ENCODE measurements around the gene FRAS1.
"Not testable (repeated sequence)": the region's sequence is repeated elsewhere in the genome, so short reads cannot be mapped to it uniquely, and the experiment has no call there.

FRAS1 gene

DNA sequence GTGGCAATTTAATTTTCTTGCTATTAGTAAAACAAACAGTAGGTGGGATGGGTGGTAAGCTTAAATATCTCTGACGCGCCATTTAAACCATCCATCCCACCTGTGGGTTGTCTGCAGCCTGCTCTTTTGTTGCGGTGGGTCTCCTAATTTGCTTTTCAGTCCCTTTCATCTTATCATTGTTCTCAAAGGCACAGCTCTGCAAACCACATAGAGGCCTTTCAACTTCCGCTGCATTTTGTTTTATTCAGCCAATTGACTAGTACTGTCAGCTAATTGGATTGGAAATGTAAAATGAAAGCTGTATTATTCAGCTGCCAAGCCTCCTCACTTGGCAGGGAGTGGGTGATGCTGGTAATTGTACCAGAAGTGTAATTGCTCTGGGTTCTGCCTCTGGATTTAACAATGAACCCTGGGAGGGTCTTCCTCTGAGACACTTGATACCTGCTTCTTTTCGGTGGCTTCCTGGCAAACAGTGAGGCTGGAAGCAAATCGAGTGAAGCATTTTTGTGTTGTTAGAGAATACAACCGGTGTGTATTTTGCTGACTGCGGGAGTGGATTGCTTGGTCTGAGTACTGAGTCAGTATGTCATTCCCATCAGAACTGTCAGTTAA, 165.6 kb downstream of the FRAS1 start:
- no peak for DNase-seq

DNA sequence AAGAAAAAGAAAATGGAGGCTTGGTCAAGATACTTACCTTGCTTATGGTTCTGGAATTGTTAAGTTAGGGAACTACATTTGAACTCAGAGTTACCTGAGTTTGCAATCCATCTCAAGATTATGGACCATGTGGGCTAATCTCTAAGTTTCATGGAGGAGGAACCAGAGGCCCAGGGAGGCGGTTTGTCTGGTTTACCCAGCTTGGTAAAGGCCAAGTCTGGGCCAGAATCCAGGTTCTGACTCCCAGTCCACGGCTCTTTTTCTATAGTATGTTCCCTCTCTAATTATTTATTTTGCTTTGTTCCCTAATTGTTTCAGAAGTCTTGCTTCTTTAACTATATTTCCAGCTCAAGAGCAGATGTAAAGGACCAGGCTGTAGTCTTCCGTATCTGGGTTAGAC, 168.1 kb downstream of the FRAS1 start:
- DNase-seq: no peak

DNA sequence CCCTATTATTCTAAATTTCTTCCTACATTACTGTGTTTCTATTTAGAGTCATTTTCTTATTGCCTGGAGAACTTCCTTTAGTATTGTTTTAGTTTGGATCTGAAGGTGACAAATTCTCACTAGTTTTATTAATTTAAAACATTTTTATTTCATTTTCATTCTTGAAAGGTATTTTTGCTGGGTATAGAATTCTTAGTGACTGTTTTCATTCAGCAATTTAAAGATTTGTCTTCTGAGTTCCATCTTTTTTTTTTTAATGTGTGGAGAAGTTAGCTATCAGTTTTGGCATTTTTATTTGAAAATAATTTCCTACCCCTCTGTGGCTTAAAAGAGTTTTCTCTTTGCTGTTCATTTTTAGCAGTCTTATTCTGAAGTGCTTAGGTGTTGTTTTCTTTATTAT, 169.2 kb downstream of the FRAS1 start:
- no peak for DNase-seq

DNA sequence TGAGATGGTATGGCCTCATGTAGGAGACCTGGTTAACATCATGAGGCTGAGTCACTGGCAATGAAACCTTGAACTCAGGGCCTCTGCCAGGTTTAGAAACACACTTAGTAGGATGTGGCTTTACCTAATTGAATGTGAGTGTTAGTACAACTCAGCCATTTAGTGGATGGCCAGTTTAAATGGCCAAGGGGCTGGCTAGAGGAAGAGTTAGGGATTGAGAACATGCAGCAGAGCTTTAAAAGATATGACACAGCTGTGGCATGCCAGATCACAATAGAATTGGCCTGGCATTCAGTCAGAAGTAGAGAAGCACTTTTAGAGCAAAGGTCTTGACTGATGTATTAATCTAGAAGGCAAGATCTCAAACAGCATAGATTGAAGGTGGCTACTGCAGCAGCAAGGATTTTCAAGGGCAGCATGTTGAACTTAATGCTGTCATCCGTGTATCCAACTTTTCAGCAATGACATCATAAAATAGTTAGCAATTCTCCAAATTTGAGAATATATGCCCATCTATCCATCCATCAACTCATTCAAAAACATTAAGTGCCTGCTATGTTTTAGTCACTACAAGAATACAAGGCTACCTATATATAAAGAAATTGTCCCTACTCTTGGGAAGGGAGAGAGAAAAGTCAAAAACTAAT, 170.4 kb downstream of the FRAS1 start:
- DNase-seq: no peak

DNA sequence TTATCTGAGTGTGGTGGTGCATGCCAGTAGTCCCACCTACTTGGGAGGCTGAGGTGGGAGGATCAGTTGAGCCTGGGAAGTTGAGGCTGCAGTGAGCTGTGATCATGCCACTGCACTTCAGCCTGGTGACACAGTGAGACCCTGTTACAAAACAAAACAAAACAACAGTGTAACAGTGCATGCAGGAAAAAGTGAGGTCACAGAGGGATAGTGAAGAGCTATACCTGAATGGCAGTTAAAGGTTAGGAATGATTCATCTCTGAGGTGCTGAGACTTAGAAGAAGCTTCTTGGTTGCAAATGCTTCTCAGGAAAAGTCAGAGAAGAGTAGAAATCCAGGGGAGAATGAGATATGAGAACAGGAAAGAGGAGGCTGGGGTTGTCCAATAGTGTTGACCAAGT, 178.7 kb downstream of the FRAS1 start:
- no peak for DNase-seq

DNA sequence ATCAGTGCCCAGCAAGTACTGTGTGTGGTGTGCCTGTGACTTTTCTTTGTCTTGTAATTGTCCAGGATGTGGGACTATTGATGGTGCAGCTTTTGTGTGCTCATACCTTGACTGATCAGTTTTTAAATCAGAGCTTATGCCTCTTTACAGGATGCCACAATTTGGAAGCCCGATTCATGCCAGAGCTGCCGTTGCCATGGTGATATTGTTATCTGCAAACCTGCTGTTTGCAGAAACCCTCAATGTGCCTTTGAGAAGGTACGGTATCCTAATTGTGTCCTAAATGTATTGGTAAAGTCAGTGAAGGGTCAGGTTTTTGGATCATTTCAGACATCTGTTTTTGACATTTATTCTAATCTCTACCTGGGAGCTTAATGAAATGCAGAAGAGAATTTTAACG, 180.2 kb downstream of the FRAS1 start:
- no peak for DNase-seq

DNA sequence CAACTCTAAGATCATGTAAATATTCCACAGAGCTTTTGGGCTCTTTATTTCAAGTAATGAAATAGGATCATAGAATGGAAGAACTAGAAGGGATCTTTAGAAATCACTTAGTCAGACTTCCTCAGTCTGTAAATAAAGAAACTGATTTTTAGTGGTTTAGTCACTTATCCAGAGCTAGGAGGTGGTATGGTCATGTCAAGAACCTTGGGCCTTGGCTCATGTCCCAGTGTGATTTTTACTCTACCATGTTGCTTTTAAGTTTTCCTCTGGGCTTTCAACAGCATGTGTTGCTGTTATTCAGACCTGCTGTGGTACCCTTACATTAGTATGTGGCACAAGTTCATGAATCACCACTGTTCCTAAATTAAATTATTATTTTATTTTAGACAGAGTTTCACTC, 184.9 kb downstream of the FRAS1 start:
- DNase-seq: no peak

DNA sequence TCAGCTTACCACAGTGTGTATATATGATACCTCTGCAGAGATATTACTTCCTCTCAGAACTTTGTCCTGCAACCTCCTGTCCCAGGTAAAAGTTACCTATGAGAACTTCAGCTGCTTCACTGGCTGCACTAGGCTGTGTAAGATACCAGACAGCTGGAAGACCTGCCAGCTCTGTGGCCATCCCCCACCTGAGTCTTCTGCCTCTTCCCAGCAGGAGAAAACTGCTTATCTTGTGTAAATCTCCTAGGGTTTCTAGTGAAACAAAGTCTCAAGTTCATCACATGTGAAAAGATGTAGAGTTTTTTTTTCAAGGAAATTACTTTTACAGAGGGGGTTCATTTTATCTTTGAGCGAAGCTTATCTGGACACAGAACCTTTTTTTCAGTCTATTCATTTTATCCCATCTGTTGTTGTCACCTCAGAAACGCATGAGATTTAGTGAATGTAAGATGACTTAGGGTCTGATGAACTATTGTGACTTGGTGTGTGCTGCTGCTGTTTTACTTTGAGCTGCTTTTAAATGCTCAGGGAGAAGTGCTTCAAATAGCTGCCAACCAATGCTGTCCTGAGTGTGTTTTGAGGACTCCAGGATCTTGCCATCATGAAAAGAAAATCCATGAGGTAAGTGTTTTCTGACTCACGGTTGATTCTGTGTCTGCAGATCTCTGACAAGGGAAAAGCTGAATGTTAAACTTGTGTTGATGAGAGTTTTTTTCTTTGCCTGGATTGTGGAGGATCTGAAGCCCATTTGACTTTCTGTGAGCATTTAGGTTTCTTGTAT, 187.8 kb downstream of the FRAS1 start:
- no peak for DNase-seq

DNA sequence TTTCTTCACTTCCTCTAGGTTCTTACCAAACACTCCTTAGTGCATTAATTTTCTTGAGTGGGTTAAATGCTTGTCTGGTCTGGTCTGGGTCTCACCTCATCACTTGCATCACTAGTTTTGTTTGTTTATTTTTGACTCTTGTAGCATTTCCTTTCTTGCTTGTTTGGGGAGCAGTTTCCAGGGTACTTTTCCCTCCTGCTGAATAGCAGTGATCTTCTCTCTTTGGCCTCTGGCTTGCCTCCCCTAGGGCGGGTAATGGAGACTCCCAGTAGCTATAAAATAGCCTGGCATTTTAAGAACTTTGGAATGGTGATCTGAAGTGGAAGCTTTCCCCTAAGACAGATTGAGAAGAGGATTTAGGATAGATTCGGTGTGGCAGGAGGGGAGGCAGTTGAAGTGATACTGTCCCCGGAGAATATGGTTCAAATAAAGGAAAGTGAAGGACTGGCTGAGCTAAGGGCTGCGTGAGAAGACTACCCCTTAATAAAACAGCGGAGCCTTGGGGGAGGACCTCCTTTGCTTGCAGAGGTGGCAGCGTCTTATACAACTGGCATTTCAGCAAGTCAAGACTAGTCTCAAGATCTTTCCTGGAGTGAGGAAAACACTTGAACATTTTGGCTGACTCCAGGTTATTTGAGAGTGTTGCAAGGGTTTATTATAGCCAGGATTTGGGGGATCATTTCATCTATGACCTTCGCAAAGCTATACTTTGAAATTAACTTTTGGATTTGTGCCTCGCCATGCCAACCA, 190.6 kb downstream of the FRAS1 start:
- no peak for DNase-seq

DNA sequence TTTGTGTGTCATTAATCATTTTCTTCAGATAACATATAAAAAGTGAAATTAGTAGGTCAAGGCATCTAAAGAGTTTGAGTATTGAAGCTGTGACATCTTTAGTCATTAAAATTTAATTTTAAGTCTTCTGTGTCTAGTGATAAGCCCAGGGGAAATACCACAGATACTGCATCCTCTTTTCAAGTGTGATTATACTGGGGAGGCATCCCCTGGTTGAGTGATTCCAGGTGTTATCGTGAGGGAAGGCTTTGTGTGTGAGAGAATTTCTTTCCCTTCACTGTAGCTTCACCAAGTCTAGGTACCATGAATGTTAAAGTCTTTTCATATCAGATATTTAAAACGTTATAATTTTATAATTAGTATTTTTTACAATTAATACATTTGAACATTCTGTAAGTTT, 193.4 kb downstream of the FRAS1 start:
- no peak for DNase-seq

DNA sequence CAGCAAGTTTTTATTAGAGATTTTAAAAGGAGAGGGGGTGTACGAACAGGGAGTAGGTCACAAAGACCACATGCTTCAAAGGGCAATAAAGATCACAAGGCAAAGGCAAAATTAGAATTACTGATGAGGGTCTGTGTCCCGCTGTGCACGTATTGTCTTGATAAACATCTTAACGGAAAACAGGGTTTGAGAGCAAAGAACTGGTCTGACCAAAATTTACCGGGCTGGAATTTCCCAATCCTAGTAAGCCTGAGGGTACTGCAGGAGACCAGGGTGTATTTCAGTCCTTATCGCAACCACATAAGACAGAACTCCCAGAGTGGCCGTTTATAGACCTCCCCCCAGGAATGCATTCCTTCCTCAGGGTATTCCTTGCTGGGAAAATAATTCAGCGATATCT, 195.7 kb downstream of the FRAS1 start:
- DNase-seq: not testable (repeated sequence)

DNA sequence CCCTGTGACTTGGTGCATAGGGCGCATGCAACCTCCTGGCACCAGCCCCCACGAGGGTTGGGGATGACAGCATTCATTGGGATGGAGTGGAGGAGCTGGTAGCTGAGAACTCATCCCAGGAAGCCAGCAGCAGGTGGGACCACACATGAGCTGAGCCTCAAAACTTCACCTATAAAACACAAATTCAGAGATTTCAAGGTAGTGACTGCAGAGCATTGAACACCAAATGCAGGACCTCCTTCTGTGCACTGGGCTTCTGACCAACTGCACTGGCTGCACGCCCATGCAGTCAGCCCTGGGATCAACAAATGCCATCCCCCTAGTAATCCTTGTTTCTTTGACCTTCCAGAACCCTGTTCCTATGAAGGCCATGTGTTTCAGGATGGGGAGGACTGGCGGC, 197.8 kb downstream of the FRAS1 start:
- no peak for DNase-seq

DNA sequence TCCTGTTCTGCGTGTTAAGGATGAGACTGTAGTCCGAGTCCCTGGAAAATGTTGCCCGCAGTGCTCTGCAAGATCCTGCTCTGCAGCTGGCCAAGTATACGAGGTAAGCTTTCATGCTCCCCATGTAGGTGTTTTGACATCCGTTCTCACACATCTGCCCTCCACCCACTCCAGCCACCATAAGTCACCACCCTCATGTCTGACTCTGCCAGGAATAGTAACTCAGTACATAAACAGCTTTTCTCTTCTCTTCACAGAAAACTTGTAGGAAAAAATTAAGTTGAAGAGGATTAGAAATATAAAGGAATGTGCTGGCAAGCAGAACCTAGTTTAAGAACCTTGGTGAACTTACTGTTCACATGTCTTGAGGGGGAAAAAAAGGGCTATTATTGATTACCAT, 207.9 kb downstream of the FRAS1 start:
- DNase-seq: no peak

DNA sequence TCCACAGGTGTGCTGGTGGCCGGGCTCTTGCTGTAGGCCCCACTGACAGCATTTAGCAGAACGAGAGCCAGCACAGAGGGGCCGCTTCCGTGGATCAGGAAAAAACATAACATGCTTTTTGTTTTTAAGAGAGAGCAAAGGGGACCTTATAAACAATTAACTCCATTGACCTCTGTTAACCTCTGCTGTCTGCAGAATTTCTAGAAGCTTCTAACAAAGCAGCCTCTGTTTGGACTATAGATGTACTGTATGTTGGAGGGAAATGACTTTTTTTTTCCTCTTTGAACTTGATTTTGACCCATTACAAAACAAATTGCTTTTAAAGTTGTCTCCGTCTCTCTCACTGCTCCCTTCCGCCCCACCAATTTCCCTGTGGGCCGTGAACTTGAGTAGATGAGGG, 210.7 kb downstream of the FRAS1 start:
- no peak for DNase-seq

DNA sequence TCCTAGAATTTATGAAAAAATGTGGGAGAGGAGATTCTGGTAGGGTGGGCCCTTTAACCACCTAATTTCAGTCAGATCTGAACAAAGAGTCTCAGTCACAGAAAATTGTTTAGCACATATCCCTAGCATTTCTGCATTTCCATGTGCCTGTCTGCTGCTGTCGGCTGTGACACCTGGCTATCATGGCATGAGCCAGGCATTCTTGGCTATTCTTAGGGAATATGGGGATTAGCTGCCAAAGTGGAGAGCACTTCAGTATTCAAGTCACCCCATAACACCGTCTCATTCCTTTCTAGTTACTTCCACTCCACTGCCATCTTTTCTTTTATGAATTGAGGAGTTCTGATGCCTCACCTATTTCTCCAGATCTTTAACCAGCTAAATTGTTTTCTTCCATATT, 211.5 kb downstream of the FRAS1 start:
- no peak for DNase-seq

DNA sequence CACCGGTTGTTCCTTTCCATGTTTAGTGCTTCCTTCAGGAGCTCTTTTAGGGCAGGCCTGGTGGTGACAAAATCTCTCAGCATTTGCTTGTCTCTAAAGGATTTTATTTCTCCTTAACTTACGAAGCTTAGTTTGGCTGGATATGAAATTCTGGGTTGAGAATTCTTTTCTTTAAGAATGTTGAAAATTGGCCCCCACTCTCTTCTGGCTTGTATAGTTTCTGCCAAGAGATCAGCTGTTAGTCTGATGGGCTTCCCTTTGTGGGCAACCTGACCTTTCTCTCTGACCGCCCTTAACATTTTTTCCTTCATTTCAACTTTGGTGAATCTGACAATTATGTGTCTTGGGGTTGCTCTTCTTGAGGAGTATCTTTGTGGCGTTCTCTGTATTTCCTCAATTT, 218.3 kb downstream of the FRAS1 start:
- DNase-seq: not testable (repeated sequence)

DNA sequence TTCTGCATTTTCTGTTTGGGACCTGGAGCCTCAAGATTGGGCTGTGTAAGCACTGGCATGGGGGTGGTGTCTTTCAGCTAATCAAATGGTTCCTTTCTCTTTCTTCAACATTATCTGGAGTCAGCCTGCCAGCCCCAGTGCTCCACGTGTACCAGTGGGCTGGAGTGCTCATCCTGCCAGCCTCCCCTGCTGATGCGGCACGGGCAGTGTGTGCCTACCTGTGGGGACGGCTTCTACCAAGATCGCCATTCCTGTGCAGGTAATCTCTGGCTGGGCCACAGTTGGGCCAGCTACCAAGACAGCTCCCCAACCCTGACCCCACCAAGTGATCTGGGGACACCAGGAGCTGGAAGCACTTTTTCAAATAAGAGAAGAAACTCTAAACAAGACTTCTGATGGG, 229.2 kb downstream of the FRAS1 start:
- DNase-seq: no peak

DNA sequence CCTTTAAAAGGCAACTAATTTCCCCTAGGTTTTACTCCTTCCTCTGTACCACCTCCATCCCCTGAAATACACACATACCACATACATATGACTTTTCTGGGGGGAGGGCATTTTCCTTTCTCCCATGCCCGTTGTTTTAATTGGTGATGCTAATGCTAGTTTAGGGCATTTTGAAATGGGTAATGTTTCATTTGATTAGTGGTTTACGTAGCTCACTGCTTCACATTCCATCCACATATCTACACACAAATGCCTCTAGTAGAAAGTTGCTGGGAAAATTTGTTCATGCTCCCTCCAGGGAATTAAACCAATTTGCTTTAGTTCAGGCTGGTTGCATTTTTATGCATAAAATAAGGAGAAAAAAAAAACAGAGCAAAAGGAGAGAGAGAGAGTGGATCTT, 231.2 kb downstream of the FRAS1 start:
- no peak for DNase-seq

DNA sequence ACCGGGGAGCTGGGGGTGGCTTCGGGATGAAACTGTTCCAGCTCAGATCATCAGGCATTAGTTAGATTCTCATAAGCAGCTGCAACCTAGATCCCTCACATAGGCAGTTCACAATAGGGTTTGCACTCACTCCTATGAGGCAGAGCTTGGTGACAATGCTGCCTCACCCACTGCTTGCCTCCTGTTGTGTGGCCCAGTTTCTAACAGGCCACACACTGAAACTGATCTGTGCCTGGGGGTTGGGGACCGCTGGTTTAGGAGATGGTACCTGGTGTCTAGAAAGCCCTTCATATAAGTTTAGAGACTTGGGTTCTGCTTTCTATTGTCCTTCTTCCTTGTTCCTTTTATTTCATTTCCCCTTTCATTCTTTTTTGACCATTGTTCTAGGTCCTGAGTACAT, 234.2 kb downstream of the FRAS1 start:
- DNase-seq: no peak

DNA sequence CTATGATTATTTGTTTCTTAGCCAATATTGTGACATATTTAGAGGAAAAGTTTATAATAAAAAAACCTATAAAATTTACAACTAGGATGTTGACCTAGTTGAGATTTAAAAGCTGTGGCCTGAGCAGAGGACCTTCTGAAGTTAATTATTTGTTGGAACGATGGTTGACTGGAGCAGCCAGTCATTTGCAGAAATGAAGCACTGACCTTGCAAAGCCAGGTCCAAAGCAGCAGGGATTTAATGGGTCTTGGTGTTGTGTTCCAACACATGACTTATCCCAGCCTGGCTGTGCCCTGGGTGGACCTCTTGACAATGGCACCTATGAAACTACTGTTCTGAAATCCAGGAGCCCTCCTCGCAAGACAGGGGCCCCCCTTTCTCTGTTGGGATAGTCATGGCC, 235.2 kb downstream of the FRAS1 start:
- DNase-seq: no peak

DNA sequence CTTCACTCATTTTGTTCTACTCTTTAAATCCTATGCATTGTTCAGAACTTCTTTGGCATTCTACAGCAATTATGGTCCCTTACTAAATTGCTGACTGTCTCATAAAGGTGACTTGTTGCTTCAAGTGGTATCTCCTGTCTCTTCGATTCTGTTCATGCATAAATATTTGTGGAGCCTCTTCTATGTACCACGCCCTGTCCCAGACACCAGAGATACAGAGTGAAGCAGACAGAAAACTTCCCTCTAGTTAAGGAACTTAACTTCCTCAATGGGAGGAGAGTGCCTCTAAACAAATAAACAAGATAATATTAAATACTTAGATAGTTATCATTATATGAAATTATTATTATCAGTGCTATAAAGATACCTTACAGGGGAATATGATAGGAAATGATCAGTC, 235.7 kb downstream of the FRAS1 start:
- no peak for DNase-seq

DNA sequence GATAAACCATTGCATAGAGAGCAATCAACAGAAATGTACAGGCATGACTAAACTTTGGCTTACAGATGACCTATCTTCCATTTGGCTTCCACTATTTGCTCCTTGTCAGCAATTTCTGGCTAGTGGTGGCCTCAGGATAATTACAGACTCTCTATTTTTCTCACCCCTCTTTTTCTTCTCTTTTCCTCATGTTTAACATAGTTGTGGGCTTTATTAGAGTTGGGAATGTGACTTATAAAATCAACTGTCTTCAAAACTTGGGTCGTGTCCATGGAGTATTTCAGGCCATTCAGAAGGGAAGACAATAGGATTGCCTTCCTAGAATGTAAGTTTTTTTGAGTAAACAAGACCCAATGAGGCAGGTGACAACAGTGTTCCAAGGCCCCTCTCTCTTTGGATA, 236.2 kb downstream of the FRAS1 start:
- DNase-seq: no peak

DNA sequence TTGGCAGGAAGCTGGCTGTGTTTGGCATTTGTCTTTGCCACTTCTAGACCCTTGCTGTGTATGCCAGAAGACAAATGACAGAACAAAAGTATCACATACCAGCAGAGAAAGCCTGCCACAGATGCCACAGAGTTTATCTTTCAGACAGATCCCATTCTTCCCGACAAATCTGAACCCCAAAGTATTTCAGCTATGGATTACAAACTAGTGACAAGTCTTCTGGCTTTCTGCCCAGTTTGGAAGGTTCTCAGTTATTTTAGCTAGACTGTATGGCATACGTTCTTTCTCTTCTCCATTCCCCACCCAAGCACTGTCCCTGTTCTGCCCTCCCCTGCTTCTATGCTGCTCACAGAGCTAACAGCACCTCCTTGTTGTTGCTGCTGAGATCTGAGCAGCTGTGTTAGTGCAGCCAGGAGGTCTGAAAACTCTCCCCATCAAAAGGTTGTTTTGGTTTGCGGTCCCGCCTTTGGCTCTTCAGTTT, 236.7 kb downstream of the FRAS1 start:
- DNase-seq: no peak

DNA sequence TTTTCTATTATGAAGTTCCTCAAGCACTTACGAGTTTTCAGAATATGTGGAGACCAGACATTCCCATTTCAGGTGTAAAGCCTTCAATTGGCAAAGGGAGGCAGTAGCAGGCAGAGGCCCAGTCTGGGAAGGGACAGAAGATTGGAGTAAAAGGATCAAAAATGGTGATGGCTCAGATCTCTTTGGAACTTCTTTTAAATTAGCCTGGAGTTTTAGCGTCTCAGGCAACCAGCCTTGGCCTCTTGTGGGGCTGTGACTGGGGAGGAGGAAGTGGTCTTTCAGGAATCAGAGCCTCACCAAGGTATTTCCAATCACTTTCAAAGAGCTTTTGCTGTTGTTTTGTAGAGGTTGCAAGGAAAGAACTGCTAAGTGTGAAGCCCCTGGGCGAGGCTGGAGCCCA, 239.1 kb downstream of the FRAS1 start:
- DNase-seq: no peak
